ENCODE results near the gene ANKS1A. TPM values are rescaled to one million over a fixed set of nuclear protein-coding genes. Genes with fewer than 3 reads are reported as not detected.

Gene ANKS1A
- polyA plus RNA-seq, 3 donors, result 1.7 to 8.0 (median 3.1) TPM

GRCh38 chr6:35080821-35081425 is 191.9 kb downstream of the ANKS1A start:
- H3K27ac Mint-ChIP-seq, result peak overlapping the region; percentile 22 to 91 (median 80)
- H3K4me1 Mint-ChIP-seq, result peaks cover 23% of the 10 kb centered on the region
- Histone ChIP-seq H3K4me3 (replicated peaks in 1 of 3; ENCODE audit: low read depth in 2 of 3, low read length in 3 of 3) (peak overlapping the region in 1 of 3 experiments; percentile 5), H4K20me1 (ENCODE audit: insufficient read depth, low read length) (peaks cover 13% of the 10 kb centered on the region), H3K27ac (ENCODE audit: low read depth in 1 of 2, low read length in 2 of 2) (peak overlapping the region; percentile 35 to 70), H3K4me1 (ENCODE audit: control insufficient read depth in 1 of 2, insufficient read depth in 2 of 2, low read length in 2 of 2) (peaks cover 18 to 21% of the 10 kb centered on the region in 2 donors), H3K4me2 (replicated peaks; ENCODE audit: extremely low read depth, low read length, poor library complexity, severe bottlenecking) (peak overlapping the region; percentile 22), H3K9me3 (replicated peaks in 1 of 2; ENCODE audit: control insufficient read depth in 1 of 2, insufficient read depth in 1 of 2, low read length in 2 of 2) (no peaks in the 10 kb centered on the region), H3K27me3 (ENCODE audit: control insufficient read depth in 2 of 2, insufficient read depth in 2 of 2, low read length in 2 of 2) (no peaks in the 10 kb centered on the region), H3K9ac (ENCODE audit: insufficient read depth, low read length, poor library complexity, severe bottlenecking) (peak overlapping the region; percentile 52), H2AFZ (ENCODE audit: insufficient read depth, low read depth, low read length, poor library complexity, severe bottlenecking) (no peak overlapping the region), H3K36me3 (replicated peaks in 1 of 2; ENCODE audit: control insufficient read depth in 1 of 2, insufficient read depth in 2 of 2, low read length in 2 of 2) (peaks cover 77 to 100% of the 10 kb centered on the region in 2 donors), H3K79me2 (ENCODE audit: insufficient read depth, low read length) (no peaks in the 10 kb centered on the region)
- WGBS (ENCODE audit: insufficient coverage), result 64% methylated on average over 18 of the region's 21 CpGs
- peaks cover 0 to 4% (median 0%) of the 10 kb centered on the region in 3 donors for H3K27me3 Mint-ChIP-seq (ENCODE audit: low read depth in 3 of 3)
- H3K9me3 Mint-ChIP-seq, result no peaks in the 10 kb centered on the region
- TF ChIP-seq, protein P1, sequence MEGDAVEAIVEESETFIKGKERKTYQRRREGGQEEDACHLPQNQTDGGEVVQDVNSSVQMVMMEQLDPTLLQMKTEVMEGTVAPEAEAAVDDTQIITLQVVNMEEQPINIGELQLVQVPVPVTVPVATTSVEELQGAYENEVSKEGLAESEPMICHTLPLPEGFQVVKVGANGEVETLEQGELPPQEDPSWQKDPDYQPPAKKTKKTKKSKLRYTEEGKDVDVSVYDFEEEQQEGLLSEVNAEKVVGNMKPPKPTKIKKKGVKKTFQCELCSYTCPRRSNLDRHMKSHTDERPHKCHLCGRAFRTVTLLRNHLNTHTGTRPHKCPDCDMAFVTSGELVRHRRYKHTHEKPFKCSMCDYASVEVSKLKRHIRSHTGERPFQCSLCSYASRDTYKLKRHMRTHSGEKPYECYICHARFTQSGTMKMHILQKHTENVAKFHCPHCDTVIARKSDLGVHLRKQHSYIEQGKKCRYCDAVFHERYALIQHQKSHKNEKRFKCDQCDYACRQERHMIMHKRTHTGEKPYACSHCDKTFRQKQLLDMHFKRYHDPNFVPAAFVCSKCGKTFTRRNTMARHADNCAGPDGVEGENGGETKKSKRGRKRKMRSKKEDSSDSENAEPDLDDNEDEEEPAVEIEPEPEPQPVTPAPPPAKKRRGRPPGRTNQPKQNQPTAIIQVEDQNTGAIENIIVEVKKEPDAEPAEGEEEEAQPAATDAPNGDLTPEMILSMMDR (IDR thresholded peaks at IDR 0.05), result no peak
- intact Hi-C loops (cut with micrococcal nuclease), result no loop called here
- peak overlapping the region in 1 of 2 donors; percentile 76 for H3K4me3 Mint-ChIP-seq
- H3K36me3 Mint-ChIP-seq, result peaks cover 72 to 93% of the 10 kb centered on the region in 2 donors
- peak in 1 of 3 donors; percentile 6 for DNase-seq

DNA sequence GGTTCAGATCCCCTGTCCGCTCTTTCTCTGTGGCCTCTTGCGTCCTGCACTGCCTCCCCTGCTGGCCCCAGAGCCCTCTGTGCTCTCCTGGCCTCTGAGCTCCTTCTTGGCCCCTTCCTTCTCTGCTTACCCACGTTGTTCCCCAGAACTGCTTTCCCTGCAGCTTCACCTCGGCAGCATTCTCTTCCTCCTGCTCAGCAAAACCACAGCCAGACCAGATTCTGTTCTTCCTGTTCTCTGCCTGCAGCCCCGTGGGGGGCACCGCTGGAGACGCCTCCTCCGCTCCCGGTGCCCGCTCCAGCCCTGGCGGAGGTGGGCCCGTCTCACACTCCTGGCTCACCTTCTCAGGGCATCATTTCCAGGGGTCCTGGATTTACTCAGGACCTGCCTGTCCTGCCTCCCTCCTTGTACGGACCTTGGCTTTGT is 192.4 kb downstream of the ANKS1A start:
- Histone ChIP-seq H3K27ac (ENCODE audit: low read depth in 1 of 2, low read length in 2 of 2) (peak overlapping the region; percentile 35 to 70), H3K4me3 (replicated peaks in 1 of 3; ENCODE audit: low read depth in 2 of 3, low read length in 3 of 3) (peak overlapping the region in 1 of 3 experiments; percentile 5), H2AFZ (ENCODE audit: insufficient read depth, low read depth, low read length, poor library complexity, severe bottlenecking) (no peak overlapping the region), H4K20me1 (ENCODE audit: insufficient read depth, low read length) (peaks cover 13% of the 10 kb centered on the region), H3K9me3 (replicated peaks in 1 of 2; ENCODE audit: control insufficient read depth in 1 of 2, insufficient read depth in 1 of 2, low read length in 2 of 2) (no peaks in the 10 kb centered on the region), H3K79me2 (ENCODE audit: insufficient read depth, low read length) (no peaks in the 10 kb centered on the region), H3K4me1 (ENCODE audit: control insufficient read depth in 1 of 2, insufficient read depth in 2 of 2, low read length in 2 of 2) (peaks cover 18 to 21% of the 10 kb centered on the region in 2 donors), H3K4me2 (replicated peaks; ENCODE audit: extremely low read depth, low read length, poor library complexity, severe bottlenecking) (peak overlapping the region; percentile 22), H3K27me3 (ENCODE audit: control insufficient read depth in 2 of 2, insufficient read depth in 2 of 2, low read length in 2 of 2) (no peaks in the 10 kb centered on the region), H3K9ac (ENCODE audit: insufficient read depth, low read length, poor library complexity, severe bottlenecking) (peak overlapping the region; percentile 52), H3K36me3 (replicated peaks in 1 of 2; ENCODE audit: control insufficient read depth in 1 of 2, insufficient read depth in 2 of 2, low read length in 2 of 2) (peaks cover 79 to 100% of the 10 kb centered on the region in 2 donors)
- peak overlapping the region; percentile 76 to 91 (median 86) for H3K27ac Mint-ChIP-seq
- intact Hi-C loops (cut with micrococcal nuclease), result no loop called here
- H3K4me1 Mint-ChIP-seq, result peaks cover 23% of the 10 kb centered on the region
- peaks cover 77 to 95% of the 10 kb centered on the region in 2 donors for H3K36me3 Mint-ChIP-seq
- TF ChIP-seq, protein P1 (IDR thresholded peaks at IDR 0.05), result no peak
- peaks cover 0 to 4% (median 0%) of the 10 kb centered on the region in 3 donors for H3K27me3 Mint-ChIP-seq (ENCODE audit: low read depth in 3 of 3)
- peaks cover 0 to 1% (median 0%) of the 10 kb centered on the region in 7 donors for H3K9me3 Mint-ChIP-seq
- peak; percentile 7 to 17 (median 14) for DNase-seq
- 2% methylated on average over 13 of the region's 13 CpGs for WGBS (ENCODE audit: insufficient coverage)
- peak overlapping the region; percentile 21 to 76 for H3K4me3 Mint-ChIP-seq

Measured in CD14-positive monocyte (primary cell).